HEK293 (cell line): ENCODE results near the gene SART3.

Source experiments
- MZF1 ChIP-seq: fragments of 450-650 bp; formaldehyde crosslinking; IDR thresholded peaks from 2 replicates; pipeline ENCODE4 v1.5.1; 2017; ENCODE audit warnings: missing biosample characterization, missing genetic modification characterization, borderline replicate concordance
- ZBTB7A ChIP-seq: fragments of 450-650 bp; formaldehyde crosslinking; IDR thresholded peaks from 2 replicates; pipeline ENCODE4 v1.5.1; 2016; ENCODE audit warnings: low read depth, missing biosample characterization, missing genetic modification characterization
- ZNF138 ChIP-seq: fragments of 450-650 bp; formaldehyde crosslinking; IDR thresholded peaks from 2 replicates; pipeline ENCODE4 v1.5.1; 2016; ENCODE audit warnings: missing biosample characterization, missing genetic modification characterization, borderline replicate concordance
- ZNF473 ChIP-seq: fragments of 450-650 bp; formaldehyde crosslinking; IDR thresholded peaks from 2 replicates; pipeline ENCODE4 v1.5.1; 2017; ENCODE audit warnings: missing biosample characterization, missing genetic modification characterization
- TF ChIP-seq, protein P1 (sequence below): fragments of 450-650 bp; formaldehyde crosslinking; IDR thresholded peaks from 2 replicates; pipeline ENCODE4 v1.5.1; 2016; ENCODE audit warnings: missing biosample characterization, missing genetic modification characterization
- TF ChIP-seq, protein P2 (sequence below): fragments of 450-650 bp; formaldehyde crosslinking; IDR thresholded peaks from 2 replicates; pipeline ENCODE4 v1.5.1; 2016; ENCODE audit warnings: missing biosample characterization, missing genetic modification characterization
- TF ChIP-seq, protein P3 (sequence below): fragments of 450-650 bp; formaldehyde crosslinking; optimal IDR thresholded peaks from 2 replicates; pipeline ENCODE3; 2016; ENCODE audit warnings: missing biosample characterization, mild to moderate bottlenecking, missing genetic modification characterization

DNA sequence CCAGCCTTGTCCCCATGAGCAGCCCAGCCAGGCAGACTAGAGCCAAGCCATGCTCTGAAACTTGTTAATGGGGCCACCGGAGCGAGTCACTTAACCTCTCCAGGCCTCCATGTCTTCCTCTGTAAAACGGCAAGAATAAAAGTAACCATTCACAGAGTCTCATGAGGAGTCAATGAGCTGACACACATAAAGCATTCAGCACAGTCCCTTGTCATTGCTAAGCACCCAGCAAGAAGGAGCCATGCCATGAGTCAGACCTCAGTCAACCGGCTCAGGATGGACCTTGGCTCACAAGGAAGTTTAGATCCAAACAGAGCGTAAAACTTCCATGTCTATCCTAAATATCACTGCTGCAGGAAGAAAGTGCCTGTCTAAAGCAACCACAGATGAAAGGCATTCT is 35.3 kb downstream of the SART3 start:
- TF ChIP-seq, protein P1, sequence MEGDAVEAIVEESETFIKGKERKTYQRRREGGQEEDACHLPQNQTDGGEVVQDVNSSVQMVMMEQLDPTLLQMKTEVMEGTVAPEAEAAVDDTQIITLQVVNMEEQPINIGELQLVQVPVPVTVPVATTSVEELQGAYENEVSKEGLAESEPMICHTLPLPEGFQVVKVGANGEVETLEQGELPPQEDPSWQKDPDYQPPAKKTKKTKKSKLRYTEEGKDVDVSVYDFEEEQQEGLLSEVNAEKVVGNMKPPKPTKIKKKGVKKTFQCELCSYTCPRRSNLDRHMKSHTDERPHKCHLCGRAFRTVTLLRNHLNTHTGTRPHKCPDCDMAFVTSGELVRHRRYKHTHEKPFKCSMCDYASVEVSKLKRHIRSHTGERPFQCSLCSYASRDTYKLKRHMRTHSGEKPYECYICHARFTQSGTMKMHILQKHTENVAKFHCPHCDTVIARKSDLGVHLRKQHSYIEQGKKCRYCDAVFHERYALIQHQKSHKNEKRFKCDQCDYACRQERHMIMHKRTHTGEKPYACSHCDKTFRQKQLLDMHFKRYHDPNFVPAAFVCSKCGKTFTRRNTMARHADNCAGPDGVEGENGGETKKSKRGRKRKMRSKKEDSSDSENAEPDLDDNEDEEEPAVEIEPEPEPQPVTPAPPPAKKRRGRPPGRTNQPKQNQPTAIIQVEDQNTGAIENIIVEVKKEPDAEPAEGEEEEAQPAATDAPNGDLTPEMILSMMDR (tag by site-specific recombination): no peak
- no peak for TF ChIP-seq ZBTB7A (tag by site-specific recombination)
- TF ChIP-seq, protein P2, sequence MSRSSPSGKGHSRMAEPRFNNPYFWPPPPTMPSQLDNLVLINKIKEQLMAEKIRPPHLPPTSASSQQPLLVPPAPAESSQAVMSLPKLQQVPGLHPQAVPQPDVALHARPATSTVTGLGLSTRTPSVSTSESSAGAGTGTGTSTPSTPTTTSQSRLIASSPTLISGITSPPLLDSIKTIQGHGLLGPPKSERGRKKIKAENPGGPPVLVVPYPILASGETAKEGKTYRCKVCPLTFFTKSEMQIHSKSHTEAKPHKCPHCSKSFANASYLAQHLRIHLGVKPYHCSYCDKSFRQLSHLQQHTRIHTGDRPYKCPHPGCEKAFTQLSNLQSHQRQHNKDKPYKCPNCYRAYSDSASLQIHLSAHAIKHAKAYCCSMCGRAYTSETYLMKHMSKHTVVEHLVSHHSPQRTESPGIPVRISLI (tag by site-specific recombination): no peak
- no peak for TF ChIP-seq ZNF473 (tag by site-specific recombination)
- TF ChIP-seq, protein P3, sequence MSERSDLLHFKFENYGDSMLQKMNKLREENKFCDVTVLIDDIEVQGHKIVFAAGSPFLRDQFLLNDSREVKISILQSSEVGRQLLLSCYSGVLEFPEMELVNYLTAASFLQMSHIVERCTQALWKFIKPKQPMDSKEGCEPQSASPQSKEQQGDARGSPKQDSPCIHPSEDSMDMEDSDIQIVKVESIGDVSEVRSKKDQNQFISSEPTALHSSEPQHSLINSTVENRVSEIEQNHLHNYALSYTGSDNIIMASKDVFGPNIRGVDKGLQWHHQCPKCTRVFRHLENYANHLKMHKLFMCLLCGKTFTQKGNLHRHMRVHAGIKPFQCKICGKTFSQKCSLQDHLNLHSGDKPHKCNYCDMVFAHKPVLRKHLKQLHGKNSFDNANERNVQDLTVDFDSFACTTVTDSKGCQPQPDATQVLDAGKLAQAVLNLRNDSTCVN (tag by site-specific recombination): no peak
- no peak for TF ChIP-seq MZF1
- TF ChIP-seq ZNF138 (tag by site-specific recombination): no peak
